HL-60/S4 (cell line): ENCODE data around the gene PSMC1.

Source experiments
- in situ Hi-C: fragments of 300-500 bp; cut with MboI; formaldehyde crosslinking; loops from 2 replicates; pipeline ENCODE4 v1.14.3; 2022; ENCODE audit warnings: low sequenced_read_pairs

Gene PSMC1

DNA sequence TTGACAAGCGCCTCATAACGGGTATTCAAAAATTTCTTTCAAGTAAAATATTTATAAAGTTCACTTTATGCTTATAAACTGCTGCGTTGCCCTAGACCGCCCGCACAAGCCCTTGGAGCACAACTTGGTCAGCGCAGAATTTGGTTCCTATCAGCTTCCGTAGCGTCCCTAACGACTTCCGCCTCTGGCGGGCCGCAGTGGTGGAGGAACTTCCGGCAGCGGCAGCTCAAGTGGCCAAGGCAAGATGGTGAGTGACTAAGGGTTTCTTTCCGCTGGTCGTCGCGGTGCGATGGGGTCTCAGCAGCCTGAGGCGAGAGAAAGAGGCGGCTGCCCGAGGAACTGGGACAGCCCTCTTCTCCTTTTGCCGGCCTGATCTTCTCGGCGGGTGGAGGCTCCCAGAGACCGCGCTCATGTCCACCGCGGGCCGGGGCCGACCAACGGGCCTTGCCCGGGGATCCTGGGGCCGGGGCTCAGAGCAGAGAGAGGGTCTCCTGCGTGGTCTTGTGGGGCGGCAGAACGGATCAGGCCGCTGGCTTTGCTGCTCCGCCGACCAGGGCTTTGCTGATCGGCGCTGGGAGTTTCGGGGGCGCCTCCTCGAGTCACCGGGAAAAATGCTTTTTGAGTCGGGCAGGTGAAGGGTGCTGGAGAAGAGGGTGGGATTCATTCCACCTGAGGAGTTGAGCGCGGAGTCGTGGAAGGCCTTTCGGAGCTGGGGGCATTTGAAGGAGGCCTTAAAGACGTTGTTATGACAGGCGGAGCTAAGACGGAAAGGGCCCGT is at the start of gene PSMC1:
Gene PSMC1, plus strand, starts transcription at position 200 of the 778 bp plus-strand sequence. Its CDS starts 45 bp downstream, at position 245.
- in situ Hi-C loops, result no loop called here

DNA sequence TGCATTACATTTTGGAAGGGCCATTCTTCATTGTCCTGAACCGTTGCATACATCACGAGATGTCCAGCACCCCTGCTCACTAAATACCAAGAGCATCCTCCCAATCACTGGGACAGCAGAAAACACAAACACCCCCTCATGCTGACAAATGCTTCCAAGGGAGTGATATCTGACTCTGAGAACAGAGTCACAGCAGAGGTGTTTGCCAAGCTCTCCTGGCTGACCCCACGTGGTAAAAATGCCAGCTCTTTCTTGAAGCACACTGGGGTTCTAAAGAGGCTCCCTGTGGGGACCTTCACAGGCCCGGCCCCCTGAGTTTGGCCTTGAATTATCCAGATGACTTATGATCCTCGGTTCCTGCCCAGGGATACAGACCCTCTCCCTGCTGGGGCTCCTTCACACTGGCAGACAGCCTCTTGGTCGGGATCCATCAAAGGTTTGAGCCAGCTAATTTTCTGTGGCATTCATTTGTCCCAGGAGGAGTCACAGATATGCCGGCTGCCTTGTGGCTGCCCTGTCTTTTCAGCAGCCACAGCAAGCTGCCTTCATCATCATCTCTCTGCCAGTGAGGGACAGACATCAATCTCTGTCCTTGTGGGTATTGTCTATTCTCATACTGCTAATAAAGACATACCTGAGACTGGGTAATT is 43.1 kb upstream of the PSMC1 start:
- in situ Hi-C loops, result no loop called here

DNA sequence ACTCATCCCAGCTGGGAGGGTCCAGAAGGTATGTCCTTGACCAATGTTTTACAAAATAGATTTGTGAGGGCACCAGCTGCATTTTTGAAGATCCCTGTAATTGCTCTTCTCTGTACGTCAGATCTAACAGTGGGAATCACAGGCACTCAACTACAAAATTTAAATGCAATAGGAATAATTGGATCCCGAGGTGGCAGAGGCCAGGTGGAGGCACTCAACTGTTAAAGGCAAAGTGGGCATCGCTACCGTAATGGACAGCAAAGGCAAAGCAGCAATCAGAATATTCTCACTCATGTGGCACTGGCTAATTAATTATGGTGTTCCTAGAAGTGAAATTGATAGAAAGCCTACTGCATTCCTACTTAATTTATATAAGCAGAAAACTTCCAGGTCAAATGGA is 27.9 kb upstream of the PSMC1 start:
- in situ Hi-C loops, result loop anchor here (25.0 kb wide), 1 partner anchor 241 kb away; no protein-coding TSS in a partner anchor

DNA sequence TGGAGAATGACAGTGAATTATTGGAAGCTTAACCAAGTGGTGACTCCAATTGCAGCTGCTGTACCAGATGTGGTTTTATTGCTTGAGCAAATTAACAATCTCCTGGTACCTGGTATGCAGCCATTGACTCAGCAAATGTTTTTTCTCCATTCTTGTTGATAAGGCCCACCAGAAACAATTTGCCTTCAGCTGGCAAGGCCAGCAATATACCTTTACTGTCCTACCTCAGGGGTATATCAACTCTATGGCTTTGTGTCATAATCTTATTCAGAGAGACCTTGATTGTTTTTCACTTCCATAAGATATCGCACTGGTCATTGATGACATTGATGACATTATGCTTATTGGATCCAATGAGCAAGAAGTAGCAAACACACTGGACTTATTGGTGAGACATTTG is 26.4 kb upstream of the PSMC1 start:
- in situ Hi-C loops, result loop anchor here (25.0 kb wide), 1 partner anchor 243 kb away; no protein-coding TSS in a partner anchor

DNA sequence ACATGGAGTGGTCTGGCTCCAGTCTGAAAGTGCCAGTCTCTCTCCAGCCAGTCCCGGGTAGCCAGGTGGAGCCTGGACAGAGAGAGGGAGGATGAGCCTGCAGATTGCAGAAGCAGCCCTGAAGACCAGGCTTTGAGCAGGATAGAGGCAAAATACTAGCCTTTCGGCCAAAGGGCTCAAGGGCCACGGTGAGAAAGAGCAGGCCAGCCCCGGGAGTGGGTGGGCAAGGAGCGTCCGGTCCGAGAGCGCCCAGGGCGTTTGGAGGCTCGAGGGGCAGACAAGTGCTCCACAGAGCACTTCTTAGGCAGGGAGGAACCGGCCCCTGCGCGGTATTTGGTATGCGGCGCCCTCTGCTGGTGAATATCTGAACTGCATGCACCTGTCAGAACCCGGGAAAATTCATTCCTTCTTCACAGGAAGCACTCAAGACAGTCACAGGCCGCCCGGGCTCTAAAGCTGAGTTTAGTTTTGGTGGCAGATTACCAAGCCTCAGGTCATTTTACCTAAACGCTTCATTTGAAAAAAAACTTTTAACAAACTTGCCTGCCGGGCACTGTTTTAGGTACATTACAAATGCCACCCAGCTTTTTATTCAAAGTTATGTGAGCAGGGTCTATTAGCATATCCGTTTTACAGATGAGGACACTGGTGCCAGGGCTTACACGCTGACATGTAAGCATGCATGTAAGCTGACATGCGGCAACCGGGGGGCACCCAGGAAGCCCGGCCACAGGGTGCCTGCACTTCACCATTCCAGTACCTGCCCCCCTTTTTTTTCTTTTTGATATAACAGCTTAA is 21.0 kb upstream of the PSMC1 start:
- in situ Hi-C loops, result loop anchor here (25.0 kb wide), 1 partner anchor 248 kb away; no protein-coding TSS in a partner anchor

DNA sequence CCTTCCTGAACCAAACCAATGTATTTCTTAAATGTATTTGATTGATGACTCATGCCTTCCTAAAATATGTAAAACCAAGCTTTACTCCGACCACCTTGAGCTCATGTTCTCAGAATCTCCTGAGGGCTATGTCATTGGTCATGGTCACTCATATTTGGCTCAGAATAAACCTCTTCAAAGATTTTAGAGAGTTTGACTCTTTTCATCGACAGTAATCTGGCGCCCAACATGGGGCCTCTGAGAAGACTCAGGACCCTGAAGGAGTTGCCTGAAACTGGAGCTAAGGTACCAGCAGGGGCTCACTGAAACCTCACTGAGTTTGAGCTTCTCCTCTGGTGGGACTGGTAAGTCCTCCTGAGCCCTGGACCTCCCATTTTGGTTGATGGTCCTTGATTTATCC is 17.2 kb upstream of the PSMC1 start:
- in situ Hi-C loops, result loop anchor here (25.0 kb wide), 1 partner anchor 252 kb away; no protein-coding TSS in a partner anchor

DNA sequence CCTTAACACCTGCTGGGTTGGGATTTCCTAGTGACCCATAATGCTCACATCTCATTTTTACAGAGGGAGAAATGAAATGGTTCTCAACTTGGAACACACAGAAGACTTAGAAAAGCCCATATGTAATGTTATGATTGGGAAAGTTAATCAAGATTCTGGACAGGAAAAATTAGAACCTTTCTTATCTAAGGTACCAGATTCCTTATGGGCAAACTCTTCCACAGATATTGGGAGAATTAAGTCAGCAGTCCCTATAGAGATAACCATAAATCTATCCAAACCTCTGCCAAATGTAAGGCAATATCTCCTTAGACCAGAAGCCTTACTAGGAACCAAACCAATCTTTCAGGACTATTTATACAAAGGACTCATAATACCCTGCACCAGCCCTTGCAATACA is 13.9 kb upstream of the PSMC1 start:
- in situ Hi-C loops, result loop anchor here (25.0 kb wide), 1 partner anchor 255 kb away; no protein-coding TSS in a partner anchor

DNA sequence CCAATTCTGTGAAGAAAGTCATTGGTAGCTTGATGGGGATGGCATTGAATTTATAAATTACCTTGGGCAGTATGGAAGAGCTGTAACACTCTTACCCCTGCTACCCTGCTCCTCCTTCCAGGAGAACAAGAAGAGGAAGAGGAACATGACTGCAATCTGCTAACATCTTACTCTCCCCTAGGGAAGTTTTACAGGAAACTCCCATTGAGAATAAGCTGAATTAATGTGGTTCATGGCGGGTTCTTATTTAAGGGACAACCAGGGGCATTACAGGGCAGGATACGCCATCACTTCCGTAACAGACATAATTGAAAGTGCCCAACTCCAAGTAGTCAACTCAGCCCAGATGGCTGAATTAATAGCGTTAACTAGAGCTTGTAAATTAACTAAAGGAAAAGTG is 9.4 kb upstream of the PSMC1 start:
- in situ Hi-C loops, result loop anchor here (25.0 kb wide), 1 partner anchor 260 kb away; no protein-coding TSS in a partner anchor

DNA sequence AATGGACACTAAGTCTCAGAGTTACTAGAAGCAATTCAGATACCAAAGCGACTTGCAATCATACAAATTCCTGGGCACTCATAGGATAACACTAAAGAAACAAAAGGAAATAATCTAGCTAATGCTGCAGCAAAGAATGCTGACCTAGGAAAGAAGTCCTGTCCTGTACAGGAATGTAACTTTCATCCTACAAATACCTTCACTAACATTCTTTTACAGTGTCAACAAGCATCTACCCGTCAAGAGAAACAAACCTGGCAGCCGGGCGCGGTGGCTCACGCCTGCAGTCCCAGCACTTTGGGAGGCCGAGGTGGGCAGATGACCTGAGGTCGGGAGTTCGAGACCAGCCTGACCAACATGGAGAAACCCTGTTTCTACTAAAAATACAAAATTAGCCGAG is 8.9 kb upstream of the PSMC1 start:
- in situ Hi-C loops, result loop anchor here (25.0 kb wide), 1 partner anchor 260 kb away; no protein-coding TSS in a partner anchor

DNA sequence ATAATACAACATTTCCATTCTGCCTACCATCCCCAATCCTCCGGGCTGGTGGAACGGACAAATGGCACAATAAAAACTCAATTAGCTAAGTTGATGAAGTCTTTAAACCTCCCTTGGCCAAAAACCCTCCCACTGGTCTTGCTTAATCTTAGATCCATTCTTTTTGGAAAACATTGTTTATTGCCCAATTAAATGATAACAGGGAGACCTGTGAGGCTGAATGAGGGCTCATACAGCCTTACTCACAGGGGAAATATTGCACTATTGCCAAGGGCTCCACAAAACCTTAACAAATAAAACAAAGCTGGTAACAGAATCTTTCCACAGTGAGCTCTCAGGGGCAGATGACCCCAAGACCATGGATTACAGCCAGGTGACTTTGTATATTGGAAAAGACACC is 7.8 kb upstream of the PSMC1 start:
- in situ Hi-C loops, result loop anchor here (25.0 kb wide), 1 partner anchor 261 kb away; no protein-coding TSS in a partner anchor

DNA sequence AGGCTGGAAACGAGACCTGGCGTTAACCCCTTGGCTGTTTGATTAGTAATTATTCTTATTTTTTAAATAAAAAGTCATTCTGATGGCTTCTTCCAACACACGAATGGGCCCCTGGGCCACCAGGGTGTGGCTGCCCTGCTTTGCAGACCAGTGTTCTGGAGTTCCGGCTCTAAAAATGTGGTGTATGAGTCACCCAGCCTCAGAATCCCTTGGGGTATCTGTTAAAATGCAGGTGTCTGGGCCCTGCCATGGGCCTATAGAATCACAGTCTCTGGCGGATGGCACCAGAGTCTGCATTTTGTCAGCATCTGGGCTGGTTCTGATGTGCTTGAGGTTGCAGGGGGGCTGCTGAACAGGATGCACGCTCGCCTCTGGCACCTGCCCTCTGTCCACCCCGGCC is 2.5 kb upstream of the PSMC1 start:
- in situ Hi-C loops, result no loop called here

DNA sequence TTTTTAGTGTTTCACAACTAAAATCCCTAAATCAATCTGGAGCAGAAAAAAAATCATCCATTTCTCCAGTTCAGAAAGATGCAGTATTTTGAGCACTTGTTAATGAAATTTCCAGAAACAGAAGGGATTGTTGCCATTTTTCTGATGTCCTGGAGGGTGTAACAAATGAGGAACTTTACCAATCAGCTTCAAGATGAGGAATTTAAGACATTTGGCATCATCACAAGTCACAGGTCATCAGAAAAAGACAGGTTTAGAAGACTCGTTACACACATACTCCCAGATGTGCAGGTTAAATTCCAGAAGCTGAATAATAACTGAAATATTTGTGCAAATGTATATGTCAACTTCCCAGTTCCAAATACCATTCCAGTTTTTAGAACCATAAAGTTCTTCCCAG is 482 bp upstream of the PSMC1 start:
- in situ Hi-C loops, result no loop called here

DNA sequence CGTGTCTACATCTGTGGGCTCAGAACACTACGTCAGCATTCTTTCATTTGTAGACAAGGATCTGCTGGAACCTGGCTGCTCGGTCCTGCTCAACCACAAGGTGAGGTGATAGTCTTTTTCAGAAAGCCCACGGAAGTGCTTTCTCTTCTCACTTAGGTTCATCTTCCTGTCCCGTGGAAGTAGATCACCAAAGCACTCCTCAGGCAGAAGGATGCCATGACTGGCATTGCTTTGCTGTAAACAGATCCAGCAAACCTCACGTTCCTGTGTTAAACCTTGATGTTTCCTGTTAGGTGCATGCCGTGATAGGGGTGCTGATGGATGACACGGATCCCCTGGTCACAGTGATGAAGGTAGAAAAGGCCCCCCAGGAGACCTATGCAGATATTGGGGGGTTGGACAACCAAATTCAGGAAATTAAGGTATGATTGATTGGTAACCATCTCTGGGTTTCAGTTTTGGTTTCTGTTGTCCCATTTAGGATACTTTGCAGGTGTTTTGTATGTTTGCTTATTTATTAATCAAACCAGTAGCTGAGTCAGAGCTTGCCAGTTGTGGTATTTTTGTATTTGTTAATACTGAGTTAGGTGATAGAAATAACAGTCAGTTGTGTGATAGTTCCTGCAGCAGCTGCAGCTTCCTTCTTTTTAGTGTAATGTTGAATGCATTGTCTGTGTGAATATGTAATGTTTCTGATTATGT is 7.5 kb downstream of the PSMC1 start:
- in situ Hi-C loops, result no loop called here

DNA sequence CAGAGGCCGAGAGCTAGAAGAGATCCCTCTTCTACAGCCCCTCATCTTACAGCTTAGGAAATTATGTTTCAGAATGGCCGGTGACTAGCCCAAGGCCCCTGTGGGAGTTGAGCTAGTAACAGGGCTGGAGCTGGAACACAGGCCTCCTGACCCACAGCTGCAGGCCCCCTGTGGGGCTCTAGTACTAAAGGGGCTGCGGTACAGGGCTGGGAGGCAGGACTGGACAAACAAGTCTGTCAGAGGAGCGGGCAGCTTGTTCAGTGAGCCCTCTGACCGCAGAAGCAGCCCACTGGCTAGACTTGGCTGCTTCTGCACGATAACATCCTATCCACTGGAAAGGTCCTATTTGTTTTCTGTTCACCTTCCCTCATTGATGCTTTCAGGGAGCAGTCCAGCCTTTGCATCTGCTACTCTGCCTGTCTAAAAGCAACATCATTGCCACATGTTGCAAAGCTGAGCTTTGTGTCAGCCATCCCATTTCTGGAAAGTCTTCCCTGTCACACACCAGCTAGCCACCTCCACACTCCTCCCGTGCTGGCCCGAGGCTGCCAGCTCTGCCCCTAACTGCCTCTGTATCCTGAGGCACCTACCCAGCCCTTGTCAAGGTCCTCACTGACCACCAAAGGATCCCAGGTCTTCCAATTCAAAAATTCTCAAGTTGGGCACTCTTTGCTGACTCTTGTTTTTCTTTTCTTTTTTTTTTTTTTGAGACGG is 10.2 kb downstream of the PSMC1 start:
- in situ Hi-C loops, result no loop called here

DNA sequence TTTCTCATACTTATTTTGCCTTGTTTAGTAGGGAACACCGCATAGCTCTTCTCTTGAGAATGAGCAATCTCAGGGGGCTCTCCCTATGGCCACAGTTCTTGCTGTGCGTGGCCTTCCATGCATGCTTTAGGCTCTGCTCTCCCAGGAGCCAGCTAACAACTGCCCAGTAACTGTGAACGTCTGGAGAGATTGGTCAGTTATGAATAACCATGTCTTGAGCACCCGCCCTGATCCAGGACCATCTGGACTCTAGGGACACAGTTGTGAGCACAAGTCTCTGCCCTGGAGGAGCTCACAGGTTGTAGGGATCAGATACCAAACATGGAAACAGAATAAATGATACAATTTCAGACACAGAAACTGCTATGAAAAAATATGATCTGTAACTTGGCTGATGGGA is 12.1 kb downstream of the PSMC1 start:
- in situ Hi-C loops, result no loop called here

DNA sequence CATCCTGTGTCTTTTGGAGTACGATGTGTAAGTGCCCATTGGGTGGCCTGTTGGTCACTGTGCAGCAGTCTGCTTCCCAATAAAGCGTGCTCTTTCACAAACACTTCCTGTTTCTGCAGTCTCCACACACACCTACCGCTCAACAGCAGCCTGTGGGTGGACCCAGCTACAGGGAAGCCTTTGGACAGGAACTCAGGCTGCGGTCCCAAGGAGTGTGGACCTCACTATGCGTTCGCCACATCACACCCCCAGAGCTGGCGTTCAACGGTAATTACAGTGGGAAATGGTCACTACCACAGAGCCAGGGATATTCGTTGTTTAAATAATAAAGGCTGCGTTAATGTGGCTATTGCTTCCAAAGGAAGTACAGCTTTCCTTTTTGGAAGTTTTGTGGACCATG is 16.2 kb downstream of the PSMC1 start:
- in situ Hi-C loops, result no loop called here

DNA sequence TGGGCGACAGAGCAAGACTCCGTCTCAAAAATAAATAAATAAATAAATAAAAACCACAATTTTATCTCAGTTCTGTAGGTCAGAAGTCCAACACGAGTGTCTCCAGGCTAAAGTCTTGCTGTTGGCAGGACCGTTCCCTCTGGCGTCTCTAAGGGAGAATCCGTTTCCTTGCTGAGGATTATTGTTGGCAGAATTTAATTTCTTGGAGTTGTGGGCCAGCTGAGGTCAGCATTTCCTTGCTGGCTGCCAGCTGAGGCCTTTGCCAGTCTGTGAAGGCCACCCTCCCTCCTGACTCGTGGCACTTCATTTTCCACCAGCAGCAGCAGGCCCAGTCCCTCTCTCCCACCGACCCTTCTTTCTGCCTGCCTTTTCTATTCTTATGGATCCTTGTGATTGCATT is 17.2 kb downstream of the PSMC1 start:
- in situ Hi-C loops, result no loop called here

DNA sequence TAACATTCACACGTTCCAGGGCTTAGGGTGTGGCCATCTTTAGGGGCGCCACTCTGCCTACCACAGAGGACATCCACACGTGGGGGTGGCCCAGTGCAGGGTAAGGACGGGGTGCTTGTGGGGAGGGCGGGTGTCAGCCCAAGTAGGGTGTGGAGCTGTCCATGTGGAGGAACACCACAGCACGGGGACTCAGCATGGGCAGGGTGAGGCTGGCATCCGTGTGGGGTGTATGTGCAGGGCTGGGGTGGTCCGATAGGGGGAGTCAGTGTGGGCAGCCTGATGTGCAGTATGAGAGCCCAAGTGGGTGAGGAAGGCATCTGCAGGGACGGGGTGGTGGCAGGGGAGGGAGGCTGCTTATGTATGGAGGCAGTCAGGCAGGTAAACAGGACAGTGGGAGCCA is 17.7 kb downstream of the PSMC1 start:
- in situ Hi-C loops, result no loop called here

DNA sequence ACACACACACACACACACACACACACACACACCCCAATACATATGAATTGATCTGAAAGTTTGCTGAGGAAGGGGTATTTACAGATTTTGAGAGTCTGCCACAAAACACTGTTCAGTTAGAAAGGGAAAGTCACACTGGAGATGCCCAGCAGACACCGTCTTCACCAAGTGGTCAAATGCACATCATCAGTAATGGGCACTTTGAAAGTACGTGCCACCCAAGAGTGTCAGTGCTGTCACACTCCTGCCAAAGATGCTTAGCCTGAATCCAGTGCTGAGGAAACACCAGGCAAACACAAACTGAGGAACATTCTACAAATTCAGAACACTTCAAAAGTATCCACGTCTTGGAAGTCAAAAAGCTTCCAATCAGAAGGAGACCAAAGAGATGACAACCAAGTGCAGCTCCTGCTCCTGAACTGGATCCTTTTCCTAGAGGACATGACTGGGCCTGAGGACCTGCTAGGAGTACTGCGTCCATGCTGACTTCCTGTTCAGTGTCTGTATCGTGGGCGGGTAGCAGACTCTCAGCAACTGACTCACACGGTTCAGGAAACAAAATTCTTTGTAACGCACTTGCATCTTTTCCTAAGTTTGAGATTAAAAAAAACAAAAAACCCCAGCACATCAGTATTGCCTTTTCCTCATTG is 18.6 kb downstream of the PSMC1 start:
- in situ Hi-C loops, result no loop called here

DNA sequence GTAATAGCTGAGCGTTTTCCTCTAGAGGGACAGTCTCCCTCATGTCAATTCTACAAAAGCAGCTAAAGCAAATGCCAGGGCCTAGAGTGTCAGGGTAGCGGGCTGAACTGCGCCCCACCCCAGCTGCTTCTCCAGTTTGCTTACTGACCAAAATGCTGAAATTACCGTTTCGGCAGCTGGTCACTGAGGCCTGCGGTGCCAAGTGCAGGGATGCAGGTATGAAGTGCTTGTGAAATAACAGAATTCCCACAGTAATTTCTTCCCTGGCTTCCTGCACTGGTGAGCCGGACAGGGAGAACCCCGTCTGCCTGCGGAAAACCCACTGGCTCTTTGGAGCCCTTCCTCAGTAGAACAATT is 19.1 kb downstream of the PSMC1 start:
- in situ Hi-C loops, result no loop called here
